D721Med (cell line): ENCODE data around the gene DNAJB6.

Experiments
- DNase-seq: peaks from one replicate; pipeline ENCODE4 v3.0.0; 2011; ENCODE audit warnings: low spot score; ENCODE audit not compliant: insufficient read length
- FAIRE-seq: peaks from 2 replicates; lab custom pipeline; 2011; peaks lifted over from hg19 to GRCh38; lab: Jason Lieb, UNC
- CTCF ChIP-seq: IDR thresholded peaks from 2 replicates; pipeline ENCODE4 v1.5.1; 2012; ENCODE audit warnings: mild to moderate bottlenecking, control low read depth; ENCODE audit not compliant: insufficient read depth; ENCODE audit errors: missing control alignments

DNAJB6 gene

GRCh38 chr7:157423886-157424565 lies 87.2 kb downstream of the DNAJB6 start:
- DNase-seq (no peak), FAIRE-seq (no peak)
- no peak for TF ChIP-seq CTCF

- DNase-seq: no peak
- TF ChIP-seq CTCF: no peak
These were observed 88.4 kb downstream of the DNAJB6 start for GRCh38 chr7:157425137-157425731.

DNA sequence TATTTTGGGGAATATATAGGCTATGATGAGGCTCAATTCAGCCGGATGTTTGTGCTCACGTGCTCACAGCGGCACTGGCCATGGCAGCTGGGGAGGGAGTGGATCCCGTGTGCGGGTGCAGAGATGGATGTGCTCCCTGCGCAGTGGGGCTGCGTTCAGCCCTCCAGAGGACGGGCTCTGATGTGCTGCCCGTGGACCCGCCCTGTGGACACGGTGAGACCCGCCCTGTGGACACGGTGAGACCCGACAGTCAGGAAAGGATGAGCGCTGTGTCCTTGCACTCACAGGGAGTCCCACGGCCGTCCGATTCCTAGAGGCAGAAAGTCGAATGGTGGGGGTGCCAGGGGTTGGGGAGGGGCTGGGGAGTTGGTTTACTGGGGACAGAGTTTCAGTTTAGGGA lies 89.0 kb downstream of the DNAJB6 start:
- TF ChIP-seq CTCF: no peak
- FAIRE-seq: no peak
- DNase-seq: no peak

More at GRCh38 chr7:157425137-157425731, 88.4 kb downstream of the DNAJB6 start:
- no peak for FAIRE-seq

GRCh38 chr7:157426463-157427301 lies 89.9 kb downstream of the DNAJB6 start:
- DNase-seq (no peak), FAIRE-seq (no peak)
- TF ChIP-seq CTCF: no peak

DNA sequence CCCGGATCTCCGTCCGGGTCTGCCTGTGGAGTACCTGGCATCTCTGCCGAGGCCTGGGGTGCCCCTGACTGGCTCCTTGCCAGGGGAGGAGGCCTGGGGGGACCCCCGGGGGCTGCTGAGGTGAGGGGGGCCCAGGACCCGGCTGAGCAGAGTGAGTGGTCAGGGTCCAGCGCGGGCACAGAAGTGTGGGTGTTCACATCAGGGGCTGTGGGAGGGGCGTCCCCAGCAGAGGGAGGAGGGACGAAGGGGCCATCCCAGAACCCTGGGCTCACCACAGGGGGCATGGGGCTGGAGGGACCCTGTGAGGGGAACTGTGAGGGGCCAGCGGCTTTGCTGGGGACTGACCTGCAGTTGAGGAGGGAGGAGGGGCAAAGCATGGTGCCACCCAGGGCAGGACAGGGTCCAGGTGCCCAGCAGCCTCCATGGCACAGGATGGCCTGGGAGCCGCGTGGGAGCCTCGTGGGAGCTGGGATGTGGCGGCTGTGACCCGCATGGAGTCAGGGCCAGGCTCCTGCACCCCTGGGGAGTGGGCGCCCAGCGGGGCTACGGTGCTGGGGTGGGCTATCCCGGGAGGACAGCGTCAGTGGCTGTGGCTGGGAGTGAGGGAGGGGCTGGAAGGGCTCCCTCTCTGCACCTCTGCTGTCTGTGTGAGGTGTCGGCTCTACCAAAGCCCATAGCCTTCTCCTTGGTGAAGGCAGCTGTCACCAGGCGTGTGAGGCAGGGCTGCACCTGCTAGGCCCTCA lies 91.2 kb downstream of the DNAJB6 start:
- no peak for DNase-seq
- no peak for TF ChIP-seq CTCF
- no peak for FAIRE-seq

- DNase-seq (no peak), FAIRE-seq (no peak)
- no peak for TF ChIP-seq CTCF
These were observed 91.7 kb downstream of the DNAJB6 start for GRCh38 chr7:157428554-157428945.
